Panc1 (cell line): ENCODE results near the gene UNKL.

ENCODE experiments used
- POLR2AphosphoS5 ChIP-seq: IDR thresholded peaks from 2 replicates; pipeline ENCODE4 v1.6.1; 2012; ENCODE audit warnings: mild to moderate bottlenecking, low read depth, low read length, moderate library complexity
- REST ChIP-seq, 2 experiments: IDR thresholded peaks; 2 replicates each; pipeline ENCODE4 v1.6.1; 2011 to 2012; ENCODE audit warnings: low read depth in 2 of 2, control low read depth in 1 of 2, low read length in 1 of 2, mild to moderate bottlenecking in 1 of 2, moderate library complexity in 1 of 2; ENCODE audit not compliant: insufficient read depth in 1 of 2
- SIN3A ChIP-seq: IDR thresholded peaks from 2 replicates; pipeline ENCODE4 v1.6.1; 2012; ENCODE audit warnings: low read depth, mild to moderate bottlenecking, low read length, moderate library complexity, borderline replicate concordance; ENCODE audit not compliant: insufficient read depth
- TCF7L2 ChIP-seq: IDR thresholded peaks from 2 replicates; pipeline ENCODE4 v1.6.1; 2011; ENCODE audit warnings: mild to moderate bottlenecking, low read depth, low read length, inconsistent platforms
- TF ChIP-seq, protein P1 (sequence below): fragments of 450-650 bp; IDR thresholded peaks from 2 replicates; pipeline ENCODE4 v1.5.1; 2017; ENCODE audit warnings: mild to moderate bottlenecking

GRCh38 chr16:1425616-1426370 is 11.3 kb upstream of the UNKL start:
- TF ChIP-seq SIN3A (no peak), REST (IDR thresholded peaks at IDR 0.05; ENCODE audit: insufficient read depth in 1 of 2, low read depth in 2 of 2, low read length in 1 of 2) (no peak), POLR2AphosphoS5 (no peak), TCF7L2 (no peak)
- TF ChIP-seq, protein P1, sequence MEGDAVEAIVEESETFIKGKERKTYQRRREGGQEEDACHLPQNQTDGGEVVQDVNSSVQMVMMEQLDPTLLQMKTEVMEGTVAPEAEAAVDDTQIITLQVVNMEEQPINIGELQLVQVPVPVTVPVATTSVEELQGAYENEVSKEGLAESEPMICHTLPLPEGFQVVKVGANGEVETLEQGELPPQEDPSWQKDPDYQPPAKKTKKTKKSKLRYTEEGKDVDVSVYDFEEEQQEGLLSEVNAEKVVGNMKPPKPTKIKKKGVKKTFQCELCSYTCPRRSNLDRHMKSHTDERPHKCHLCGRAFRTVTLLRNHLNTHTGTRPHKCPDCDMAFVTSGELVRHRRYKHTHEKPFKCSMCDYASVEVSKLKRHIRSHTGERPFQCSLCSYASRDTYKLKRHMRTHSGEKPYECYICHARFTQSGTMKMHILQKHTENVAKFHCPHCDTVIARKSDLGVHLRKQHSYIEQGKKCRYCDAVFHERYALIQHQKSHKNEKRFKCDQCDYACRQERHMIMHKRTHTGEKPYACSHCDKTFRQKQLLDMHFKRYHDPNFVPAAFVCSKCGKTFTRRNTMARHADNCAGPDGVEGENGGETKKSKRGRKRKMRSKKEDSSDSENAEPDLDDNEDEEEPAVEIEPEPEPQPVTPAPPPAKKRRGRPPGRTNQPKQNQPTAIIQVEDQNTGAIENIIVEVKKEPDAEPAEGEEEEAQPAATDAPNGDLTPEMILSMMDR = no peak
